Liver (tissue), 9 donors: ENCODE measurements around the gene CFAP126. TPM values are rescaled to one million over a fixed set of nuclear protein-coding genes. Genes with fewer than 3 reads are reported as not detected.
A peak's percentile ranks its signal among the peaks of the same experiment; 100 is the strongest.

ENCODE experiments used
- DNase-seq: peaks from one replicate; pipeline ENCODE4 v3.0.0-alpha.2; 2017; ENCODE audit warnings: low spot score
- H3K27ac ChIP-seq, 2 donors: one replicate each; pipeline ENCODE4 v1.7.0; 2013; ENCODE audit warnings: inconsistent platforms in 2 of 2, low read length in 2 of 2, control low read depth in 1 of 2, low read depth in 1 of 2, mild to moderate bottlenecking in 1 of 2
- H3K27me3 ChIP-seq, 4 donors: one replicate each; pipeline versions ENCODE4 v1.6.1 to v1.7.0; 2013; ENCODE audit warnings: low read length in 3 of 4, inconsistent platforms in 1 of 4, mild to moderate bottlenecking in 1 of 4, moderate library complexity in 1 of 4; ENCODE audit not compliant: control insufficient read depth in 4 of 4, insufficient read depth in 4 of 4
- H3K36me3 ChIP-seq, 4 donors: one replicate each; pipeline versions ENCODE4 v1.6.1 to v1.7.0; 2013; ENCODE audit warnings: low read length in 3 of 4, mild to moderate bottlenecking in 3 of 4, low read depth in 1 of 4, moderate library complexity in 1 of 4; ENCODE audit not compliant: control insufficient read depth in 4 of 4, insufficient read depth in 3 of 4
- H3K4me1 ChIP-seq, 4 donors: one replicate each; pipeline versions ENCODE4 v1.6.1 to v1.7.0; 2013; ENCODE audit warnings: low read length in 3 of 4, mild to moderate bottlenecking in 3 of 4, moderate library complexity in 1 of 4; ENCODE audit not compliant: control insufficient read depth in 4 of 4, insufficient read depth in 4 of 4
- H3K4me3 ChIP-seq, 3 donors: one replicate each; pipeline versions ENCODE4 v1.6.1 to v1.7.0; 2013; ENCODE audit warnings: low read length in 3 of 3, control low read depth in 1 of 3, low read depth in 1 of 3, mild to moderate bottlenecking in 1 of 3
- H3K9ac ChIP-seq, 2 donors: one replicate each; pipeline ENCODE4 v1.7.0; 2013; ENCODE audit warnings: low read length in 2 of 2, mild to moderate bottlenecking in 2 of 2, moderate library complexity in 2 of 2, control low read depth in 1 of 2, low read depth in 1 of 2
- H3K9me3 ChIP-seq, 4 donors: one replicate each; pipeline versions ENCODE4 v1.6.1 to v1.7.0; 2013; ENCODE audit warnings: low read length in 3 of 4; ENCODE audit not compliant: control insufficient read depth in 4 of 4
- EGR1 ChIP-seq, 2 donors: IDR thresholded peaks; 2 replicates each; pipeline ENCODE4 v1.6.1; 2016 to 2018; ENCODE audit warnings: antibody characterized with exemption in 2 of 2, low read depth in 2 of 2
- FOXA1 ChIP-seq: IDR thresholded peaks from 2 replicates; pipeline ENCODE4 v1.6.1; 2016; ENCODE audit warnings: antibody characterized with exemption
- GABPA ChIP-seq, 2 donors: IDR thresholded peaks in 1 of 2; conservative IDR thresholded peaks in 1 of 2; 2 replicates each; pipeline ENCODE4 v1.6.1; 2016; ENCODE audit warnings: antibody characterized with exemption in 2 of 2, mild to moderate bottlenecking in 1 of 2, moderate library complexity in 1 of 2
- HNF4A ChIP-seq, 2 donors: conservative IDR thresholded peaks; 2 replicates each; pipeline ENCODE4 v1.6.1; 2016; ENCODE audit warnings: antibody characterized with exemption in 2 of 2, mild to moderate bottlenecking in 2 of 2
- HNF4G ChIP-seq: IDR thresholded peaks from 2 replicates; pipeline ENCODE4 v1.6.1; 2016; ENCODE audit warnings: antibody characterized with exemption
- RAD21 ChIP-seq, 2 donors: IDR thresholded peaks; 2 replicates each; pipeline ENCODE4 v1.6.1; 2016; ENCODE audit warnings: antibody characterized with exemption in 2 of 2, mild to moderate bottlenecking in 2 of 2
- RXRA ChIP-seq, 2 donors: IDR thresholded peaks; 2 replicates each; pipeline ENCODE4 v1.6.1; 2017 to 2018; ENCODE audit warnings: antibody characterized with exemption in 2 of 2, mild to moderate bottlenecking in 1 of 2
- SP1 ChIP-seq: IDR thresholded peaks from 2 replicates; pipeline ENCODE4 v1.6.1; 2018; ENCODE audit warnings: antibody characterized with exemption, mild to moderate bottlenecking
- TAF1 ChIP-seq: conservative IDR thresholded peaks from 2 replicates; pipeline ENCODE4 v1.6.1; 2016; ENCODE audit warnings: antibody characterized with exemption, mild to moderate bottlenecking
- YY1 ChIP-seq: IDR thresholded peaks from 2 replicates; pipeline ENCODE4 v1.6.1; 2016; ENCODE audit warnings: antibody characterized with exemption, mild to moderate bottlenecking
- WGBS: extraction: QIAGEN DNeasy Blood & Tissue Kit; methylation state at CpG from one replicate; pipeline ENCODE4 v1.1.7; 2013; 5-methylcytosine and 5-hydroxymethylcytosine counted together
- polyA plus RNA-seq, 2 donors: library from polyadenylated mRNA; stranded (reverse) in 1 of 2; unstranded in 1 of 2; fragments of 200-250 nt in 1 of 2; fragments of >200 nt in 1 of 2; fragmentation: Nextera tagmentation in 1 of 2; extraction: Ambion mirVana in 1 of 2; gene quantifications; one replicate each; pipeline versions ENCODE4 v1.2.1 to v1.2.3, GENCODE V29; 2013 to 2015
- total RNA-seq, 2 donors: library from RNA; depleted of rRNA; stranded (reverse); fragments of >200 nt; gene quantifications; one replicate each; pipeline ENCODE4 v1.2.3, GENCODE V29; 2014
- TF ChIP-seq, protein P1 (sequence below): fragments of 150-350 bp; IDR thresholded peaks from 2 replicates; pipeline ENCODE4 v1.5.1; 2017; ENCODE audit warnings: improper control_type of control experiment, low read depth, low read length; ENCODE audit not compliant: missing input control
- TF ChIP-seq, protein P2 (sequence below): IDR thresholded peaks from 2 replicates; pipeline ENCODE4 v1.6.1; 2016; ENCODE audit warnings: antibody characterized with exemption
- TF ChIP-seq, protein P3 (sequence below): IDR thresholded peaks from 2 replicates; pipeline ENCODE4 v1.6.1; 2016; ENCODE audit warnings: antibody characterized with exemption
- TF ChIP-seq, protein P4 (sequence below): IDR thresholded peaks from 2 replicates; pipeline ENCODE4 v1.6.1; 2016; ENCODE audit warnings: antibody characterized with exemption, mild to moderate bottlenecking
- TF ChIP-seq, protein P5 (sequence below): IDR thresholded peaks from 2 replicates; pipeline ENCODE4 v1.6.1; 2016; ENCODE audit warnings: antibody characterized with exemption
- donor health status: healthy.
- donor health status: healthy.
- donor health status: healthy.
- donor health status: healthy.
- donor health status: healthy.

CFAP126 gene
- total and polyA plus RNA-seq, 4 donors: not detected

DNA sequence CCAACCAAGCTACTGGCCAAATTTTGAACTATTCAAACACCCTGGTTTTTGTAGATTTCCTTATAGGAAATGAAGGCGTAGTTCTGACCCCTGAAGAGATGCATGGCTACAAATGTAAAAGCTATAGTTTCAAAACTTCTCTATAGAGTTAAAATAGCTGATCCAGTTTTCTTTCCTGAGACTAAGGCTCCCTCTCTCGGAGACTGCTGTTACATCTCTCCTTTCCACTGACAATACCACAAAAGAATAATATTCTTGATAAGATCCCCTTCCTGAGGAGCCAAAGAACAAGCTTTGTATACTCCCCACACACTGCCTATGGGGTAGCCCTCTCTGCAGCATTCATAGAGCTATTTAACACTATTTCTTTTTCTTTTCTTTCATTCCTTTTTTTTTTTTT, 6.7 kb upstream of the CFAP126 start:
- H3K36me3 ChIP-seq: no peaks in the 10 kb centered on the region
- TF ChIP-seq, protein P1, sequence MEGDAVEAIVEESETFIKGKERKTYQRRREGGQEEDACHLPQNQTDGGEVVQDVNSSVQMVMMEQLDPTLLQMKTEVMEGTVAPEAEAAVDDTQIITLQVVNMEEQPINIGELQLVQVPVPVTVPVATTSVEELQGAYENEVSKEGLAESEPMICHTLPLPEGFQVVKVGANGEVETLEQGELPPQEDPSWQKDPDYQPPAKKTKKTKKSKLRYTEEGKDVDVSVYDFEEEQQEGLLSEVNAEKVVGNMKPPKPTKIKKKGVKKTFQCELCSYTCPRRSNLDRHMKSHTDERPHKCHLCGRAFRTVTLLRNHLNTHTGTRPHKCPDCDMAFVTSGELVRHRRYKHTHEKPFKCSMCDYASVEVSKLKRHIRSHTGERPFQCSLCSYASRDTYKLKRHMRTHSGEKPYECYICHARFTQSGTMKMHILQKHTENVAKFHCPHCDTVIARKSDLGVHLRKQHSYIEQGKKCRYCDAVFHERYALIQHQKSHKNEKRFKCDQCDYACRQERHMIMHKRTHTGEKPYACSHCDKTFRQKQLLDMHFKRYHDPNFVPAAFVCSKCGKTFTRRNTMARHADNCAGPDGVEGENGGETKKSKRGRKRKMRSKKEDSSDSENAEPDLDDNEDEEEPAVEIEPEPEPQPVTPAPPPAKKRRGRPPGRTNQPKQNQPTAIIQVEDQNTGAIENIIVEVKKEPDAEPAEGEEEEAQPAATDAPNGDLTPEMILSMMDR: peak; percentile 22
- TF ChIP-seq GABPA (IDR thresholded peaks at IDR 0.05 in 1 of 2, conservative IDR thresholded peaks at IDR 0.05 in 1 of 2) (no peak), RAD21 (IDR thresholded peaks at IDR 0.05) (peak; percentile 62 to 68)
- H3K9ac ChIP-seq: no peak overlapping the region
- no peaks in the 10 kb centered on the region for H3K4me1 ChIP-seq
- WGBS: 53% methylated on average over 2 of the region's 2 CpGs
- H3K4me3 ChIP-seq: no peak overlapping the region
- H3K9me3 ChIP-seq: no peaks in the 10 kb centered on the region
- no peaks in the 10 kb centered on the region for H3K27me3 ChIP-seq
- no peak for DNase-seq
- no peak overlapping the region for H3K27ac ChIP-seq

DNA sequence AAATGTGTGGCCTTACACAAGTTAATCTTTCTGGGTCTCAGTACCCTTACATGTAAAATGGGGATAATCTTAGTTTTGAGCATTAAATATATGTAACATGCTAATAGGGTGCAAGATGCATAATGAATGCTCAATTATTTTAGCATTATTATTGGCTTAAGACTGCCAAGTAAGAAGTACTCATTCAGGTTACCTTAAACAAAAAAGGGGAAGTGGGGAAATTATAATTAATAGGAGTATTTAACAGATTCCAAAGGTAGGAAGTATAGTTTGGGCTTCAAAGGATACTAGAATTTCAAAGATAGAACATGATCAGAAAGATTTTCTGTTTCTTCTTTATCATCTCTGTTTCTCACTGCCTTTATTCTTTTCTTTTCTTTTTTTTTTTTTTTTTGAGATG, 5.8 kb upstream of the CFAP126 start:
- Histone ChIP-seq H3K27me3 (no peaks in the 10 kb centered on the region), H3K36me3 (no peaks in the 10 kb centered on the region)
- no peak for DNase-seq

DNA sequence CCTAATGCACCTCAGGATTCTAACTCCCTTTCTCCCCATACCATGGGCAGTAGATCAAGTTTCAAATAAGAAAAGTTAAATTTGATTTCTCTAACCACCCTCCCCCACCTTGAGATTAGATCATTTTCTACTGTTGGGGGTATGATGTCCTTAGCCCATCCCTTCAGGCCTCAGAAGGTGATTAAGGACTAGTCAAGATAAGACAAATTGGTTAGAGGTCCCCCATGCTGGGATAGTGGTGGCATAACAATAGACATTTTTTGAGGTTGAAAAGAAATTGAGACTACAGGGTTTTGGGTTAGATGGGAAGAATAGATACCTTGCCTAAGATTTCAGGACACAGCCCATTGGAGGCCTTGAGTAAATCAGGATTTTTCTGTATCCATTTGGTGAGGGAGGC, 2.5 kb downstream of the CFAP126 start:
- DNase-seq: no peak
- Histone ChIP-seq H3K4me3 (no peak overlapping the region), H3K9me3 (no peaks in the 10 kb centered on the region), H3K27ac (no peak overlapping the region), H3K9ac (no peak overlapping the region), H3K36me3 (peaks cover 2 to 13% (median 10%) of the 10 kb centered on the region in 4 donors), H3K4me1 (peaks cover 1 to 14% (median 10%) of the 10 kb centered on the region in 4 donors), H3K27me3 (no peaks in the 10 kb centered on the region)
- TF ChIP-seq RXRA (IDR thresholded peaks at IDR 0.05) (no peak), TAF1 (no peak), EGR1 (IDR thresholded peaks at IDR 0.05; ENCODE audit: low read depth in 2 of 2) (no peak), HNF4G (no peak), RAD21 (IDR thresholded peaks at IDR 0.05) (no peak), SP1 (no peak), YY1 (no peak), FOXA1 (no peak), HNF4A (conservative IDR thresholded peaks at IDR 0.05) (no peak)
- TF ChIP-seq, protein P2, sequence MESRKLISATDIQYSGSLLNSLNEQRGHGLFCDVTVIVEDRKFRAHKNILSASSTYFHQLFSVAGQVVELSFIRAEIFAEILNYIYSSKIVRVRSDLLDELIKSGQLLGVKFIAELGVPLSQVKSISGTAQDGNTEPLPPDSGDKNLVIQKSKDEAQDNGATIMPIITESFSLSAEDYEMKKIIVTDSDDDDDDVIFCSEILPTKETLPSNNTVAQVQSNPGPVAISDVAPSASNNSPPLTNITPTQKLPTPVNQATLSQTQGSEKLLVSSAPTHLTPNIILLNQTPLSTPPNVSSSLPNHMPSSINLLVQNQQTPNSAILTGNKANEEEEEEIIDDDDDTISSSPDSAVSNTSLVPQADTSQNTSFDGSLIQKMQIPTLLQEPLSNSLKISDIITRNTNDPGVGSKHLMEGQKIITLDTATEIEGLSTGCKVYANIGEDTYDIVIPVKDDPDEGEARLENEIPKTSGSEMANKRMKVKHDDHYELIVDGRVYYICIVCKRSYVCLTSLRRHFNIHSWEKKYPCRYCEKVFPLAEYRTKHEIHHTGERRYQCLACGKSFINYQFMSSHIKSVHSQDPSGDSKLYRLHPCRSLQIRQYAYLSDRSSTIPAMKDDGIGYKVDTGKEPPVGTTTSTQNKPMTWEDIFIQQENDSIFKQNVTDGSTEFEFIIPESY: no peak
- TF ChIP-seq, protein P3, sequence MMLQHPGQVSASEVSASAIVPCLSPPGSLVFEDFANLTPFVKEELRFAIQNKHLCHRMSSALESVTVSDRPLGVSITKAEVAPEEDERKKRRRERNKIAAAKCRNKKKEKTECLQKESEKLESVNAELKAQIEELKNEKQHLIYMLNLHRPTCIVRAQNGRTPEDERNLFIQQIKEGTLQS: no peak
- TF ChIP-seq, protein P4, sequence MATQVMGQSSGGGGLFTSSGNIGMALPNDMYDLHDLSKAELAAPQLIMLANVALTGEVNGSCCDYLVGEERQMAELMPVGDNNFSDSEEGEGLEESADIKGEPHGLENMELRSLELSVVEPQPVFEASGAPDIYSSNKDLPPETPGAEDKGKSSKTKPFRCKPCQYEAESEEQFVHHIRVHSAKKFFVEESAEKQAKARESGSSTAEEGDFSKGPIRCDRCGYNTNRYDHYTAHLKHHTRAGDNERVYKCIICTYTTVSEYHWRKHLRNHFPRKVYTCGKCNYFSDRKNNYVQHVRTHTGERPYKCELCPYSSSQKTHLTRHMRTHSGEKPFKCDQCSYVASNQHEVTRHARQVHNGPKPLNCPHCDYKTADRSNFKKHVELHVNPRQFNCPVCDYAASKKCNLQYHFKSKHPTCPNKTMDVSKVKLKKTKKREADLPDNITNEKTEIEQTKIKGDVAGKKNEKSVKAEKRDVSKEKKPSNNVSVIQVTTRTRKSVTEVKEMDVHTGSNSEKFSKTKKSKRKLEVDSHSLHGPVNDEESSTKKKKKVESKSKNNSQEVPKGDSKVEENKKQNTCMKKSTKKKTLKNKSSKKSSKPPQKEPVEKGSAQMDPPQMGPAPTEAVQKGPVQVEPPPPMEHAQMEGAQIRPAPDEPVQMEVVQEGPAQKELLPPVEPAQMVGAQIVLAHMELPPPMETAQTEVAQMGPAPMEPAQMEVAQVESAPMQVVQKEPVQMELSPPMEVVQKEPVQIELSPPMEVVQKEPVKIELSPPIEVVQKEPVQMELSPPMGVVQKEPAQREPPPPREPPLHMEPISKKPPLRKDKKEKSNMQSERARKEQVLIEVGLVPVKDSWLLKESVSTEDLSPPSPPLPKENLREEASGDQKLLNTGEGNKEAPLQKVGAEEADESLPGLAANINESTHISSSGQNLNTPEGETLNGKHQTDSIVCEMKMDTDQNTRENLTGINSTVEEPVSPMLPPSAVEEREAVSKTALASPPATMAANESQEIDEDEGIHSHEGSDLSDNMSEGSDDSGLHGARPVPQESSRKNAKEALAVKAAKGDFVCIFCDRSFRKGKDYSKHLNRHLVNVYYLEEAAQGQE: no peak
- TF ChIP-seq, protein P5, sequence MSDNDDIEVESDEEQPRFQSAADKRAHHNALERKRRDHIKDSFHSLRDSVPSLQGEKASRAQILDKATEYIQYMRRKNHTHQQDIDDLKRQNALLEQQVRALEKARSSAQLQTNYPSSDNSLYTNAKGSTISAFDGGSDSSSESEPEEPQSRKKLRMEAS: no peak

More for the DNA sequence above, 5.8 kb upstream of the CFAP126 start:
- Histone ChIP-seq H3K9ac (no peak overlapping the region), H3K4me3 (no peak overlapping the region), H3K9me3 (no peaks in the 10 kb centered on the region), H3K27ac (no peak overlapping the region), H3K4me1 (no peaks in the 10 kb centered on the region)
- TF ChIP-seq, protein P1: no peak
- no peak for TF ChIP-seq GABPA (IDR thresholded peaks at IDR 0.05 in 1 of 2, conservative IDR thresholded peaks at IDR 0.05 in 1 of 2)
- no peak for TF ChIP-seq FOXA1
- TF ChIP-seq HNF4A (conservative IDR thresholded peaks at IDR 0.05): no peak
- no peak for TF ChIP-seq YY1
- no peak for TF ChIP-seq SP1
- TF ChIP-seq, protein P5: no peak
